Umbilical cord (tissue), 2 donors: ENCODE data around the gene ZRANB1. TPM values are rescaled to one million over a fixed set of nuclear protein-coding genes. Genes with fewer than 3 reads are reported as not detected.
"Not testable (repeated sequence)": the region's sequence is repeated elsewhere in the genome, so short reads cannot be mapped to it uniquely, and the experiment has no call there.

ENCODE experiments used
- DNase-seq: peaks from one replicate; pipeline ENCODE4 v3.0.0-alpha.2; 2015; ENCODE audit warnings: low spot score
- total RNA-seq: library from RNA; depleted of rRNA; stranded (reverse); fragments of >200 nt; gene quantifications from one replicate; pipeline ENCODE4 v1.2.3, GENCODE V29; 2014; ENCODE audit warnings: low replicate concordance; ENCODE audit not compliant: insufficient read depth

ZRANB1 gene
- total RNA-seq = 32.0 TPM

- no peak for DNase-seq
These were observed at the start of gene ZRANB1 for GRCh38 chr10:124941823-124942222. Gene ZRANB1 (plus strand): TSS chr10:124942123. CDS start chr10:124942494, 371 bp downstream.

DNA sequence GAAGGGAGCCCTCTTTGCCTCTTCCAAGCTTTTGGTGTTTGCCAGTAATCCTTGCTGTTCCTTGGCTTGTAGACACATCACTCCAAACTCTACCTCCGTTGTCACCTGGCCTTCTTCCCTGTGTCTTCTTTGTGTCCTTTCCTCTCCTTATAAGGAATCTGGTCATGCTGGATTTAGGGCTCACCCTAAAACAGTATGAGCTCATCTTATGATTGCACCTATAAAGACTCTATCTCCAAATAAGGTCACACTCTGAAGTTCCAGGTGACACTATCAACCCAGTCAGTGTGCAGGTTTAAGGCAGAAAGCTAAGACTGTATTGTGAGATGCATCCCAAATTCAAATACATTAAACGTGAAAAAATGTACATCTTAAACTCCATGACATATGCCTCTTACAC, 49.0 kb upstream of the ZRANB1 start:
- no peak for DNase-seq

DNA sequence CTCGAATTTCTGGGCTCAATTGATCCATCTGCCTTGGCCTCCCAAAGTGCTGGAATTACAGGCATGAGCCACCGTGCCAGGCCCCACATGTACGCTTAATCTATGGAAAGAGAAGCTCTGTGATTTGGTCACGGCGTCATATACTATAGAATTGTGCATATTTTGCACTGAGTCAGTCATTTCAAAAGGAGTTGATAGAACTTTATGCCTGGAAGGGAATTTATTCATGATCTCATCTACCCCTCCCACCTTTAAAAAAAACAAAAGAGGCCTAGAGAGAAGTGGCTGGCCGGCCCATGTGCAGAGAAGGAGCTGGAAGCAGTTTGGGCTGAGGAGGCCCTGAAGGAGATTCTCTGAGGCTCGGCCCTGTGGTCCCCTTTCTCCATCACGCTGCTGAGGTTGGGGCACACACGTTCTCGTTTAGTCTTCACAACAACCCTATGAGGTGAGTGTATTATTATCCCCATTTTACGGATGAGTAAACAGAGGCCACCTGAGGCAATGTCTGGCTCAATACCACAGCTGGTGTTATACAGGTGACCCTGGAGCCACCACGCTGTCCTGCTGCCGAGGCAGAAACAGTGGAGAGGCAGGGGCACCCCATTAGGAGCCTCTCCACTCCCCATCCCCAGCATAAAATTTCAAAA, 47.2 kb upstream of the ZRANB1 start:
- no peak for DNase-seq

- DNase-seq = no peak
These were observed 45.2 kb upstream of the ZRANB1 start for GRCh38 chr10:124896751-124897150.

DNA sequence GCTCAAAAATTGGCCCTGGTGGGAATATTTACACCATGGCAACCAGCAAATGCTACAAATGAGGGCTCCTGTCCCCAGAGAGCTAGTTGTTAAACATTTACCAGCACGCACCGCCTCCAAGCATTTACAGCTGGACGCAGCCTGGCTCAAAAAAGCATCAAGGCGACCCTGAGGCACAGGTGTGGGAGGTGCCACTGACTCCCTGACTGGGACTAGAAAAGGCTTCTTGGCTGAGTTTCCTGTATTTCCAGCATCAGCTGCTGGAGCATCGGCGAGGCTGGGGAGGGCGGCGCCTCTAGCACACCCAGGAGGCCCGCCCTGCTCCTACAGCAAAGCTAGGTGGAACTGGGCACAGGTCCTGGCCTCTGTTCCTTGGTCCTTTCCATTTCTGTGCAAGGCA, 43.5 kb upstream of the ZRANB1 start:
- DNase-seq = no peak

DNA sequence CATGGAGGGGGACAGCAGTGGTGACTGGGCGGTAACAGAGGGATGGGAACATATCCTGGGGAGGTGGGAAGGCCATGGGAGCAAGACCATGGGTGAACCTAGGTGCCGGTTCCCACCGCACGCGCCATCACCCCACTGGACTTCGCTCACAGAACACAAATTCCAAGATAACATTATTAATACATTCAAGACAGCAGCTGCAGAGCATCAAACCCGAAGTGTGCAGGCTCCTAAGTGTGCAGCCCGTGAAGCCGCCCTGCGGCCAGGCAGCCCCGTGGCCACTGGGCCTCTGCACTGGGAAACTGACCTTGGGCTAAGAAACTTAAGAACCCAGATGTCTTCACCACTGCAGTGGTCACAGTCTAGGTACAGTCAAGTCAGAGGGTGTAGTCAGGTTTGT, 42.8 kb upstream of the ZRANB1 start:
- no peak for DNase-seq

DNA sequence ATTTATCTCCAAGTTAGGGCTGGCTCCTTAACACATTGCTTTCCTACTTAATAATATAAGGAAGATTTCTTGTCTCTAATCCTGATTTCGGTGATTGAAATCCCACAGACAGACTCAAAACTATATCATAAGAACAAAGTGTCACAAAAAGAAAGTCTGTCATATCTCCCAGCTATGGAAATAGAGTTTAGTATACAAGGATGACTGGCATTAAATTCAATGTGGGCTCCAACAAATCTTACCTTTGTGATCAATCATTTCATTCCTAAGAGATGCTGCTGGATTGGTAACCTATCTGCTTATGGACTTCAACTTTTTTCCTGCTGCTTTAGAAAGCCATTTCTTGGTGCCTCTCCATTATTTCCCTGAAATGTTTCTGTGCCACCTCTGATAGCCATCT, 39.5 kb upstream of the ZRANB1 start:
- no peak for DNase-seq

- no peak for DNase-seq
These were observed 38.8 kb upstream of the ZRANB1 start for GRCh38 chr10:124903111-124903510.

- DNase-seq = no peak
These were observed 37.1 kb upstream of the ZRANB1 start for GRCh38 chr10:124904796-124905195.

DNA sequence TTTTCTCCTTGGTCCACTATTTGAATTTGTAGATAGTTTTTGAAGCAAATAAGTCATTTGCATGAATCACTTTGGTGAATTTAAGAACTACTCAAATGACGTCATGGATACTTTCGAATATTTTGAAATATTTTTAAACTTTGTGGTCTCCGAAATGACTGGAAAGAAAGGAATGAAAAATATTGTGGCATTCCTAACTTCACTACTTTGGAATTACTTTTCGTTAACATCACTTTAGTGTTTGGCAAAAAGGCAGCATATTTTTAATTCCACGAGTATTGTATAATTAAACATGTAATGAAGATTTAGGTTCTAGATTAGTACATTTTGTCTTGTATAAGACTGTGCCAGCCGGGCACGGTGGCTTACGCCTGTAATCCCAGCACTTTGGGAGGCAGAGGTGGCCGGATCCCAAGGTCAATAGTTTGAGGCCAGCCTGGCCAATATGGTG, 35.3 kb upstream of the ZRANB1 start:
- no peak for DNase-seq

GRCh38 chr10:124909563-124909962, 32.4 kb upstream of the ZRANB1 start:
- DNase-seq = no peak

DNA sequence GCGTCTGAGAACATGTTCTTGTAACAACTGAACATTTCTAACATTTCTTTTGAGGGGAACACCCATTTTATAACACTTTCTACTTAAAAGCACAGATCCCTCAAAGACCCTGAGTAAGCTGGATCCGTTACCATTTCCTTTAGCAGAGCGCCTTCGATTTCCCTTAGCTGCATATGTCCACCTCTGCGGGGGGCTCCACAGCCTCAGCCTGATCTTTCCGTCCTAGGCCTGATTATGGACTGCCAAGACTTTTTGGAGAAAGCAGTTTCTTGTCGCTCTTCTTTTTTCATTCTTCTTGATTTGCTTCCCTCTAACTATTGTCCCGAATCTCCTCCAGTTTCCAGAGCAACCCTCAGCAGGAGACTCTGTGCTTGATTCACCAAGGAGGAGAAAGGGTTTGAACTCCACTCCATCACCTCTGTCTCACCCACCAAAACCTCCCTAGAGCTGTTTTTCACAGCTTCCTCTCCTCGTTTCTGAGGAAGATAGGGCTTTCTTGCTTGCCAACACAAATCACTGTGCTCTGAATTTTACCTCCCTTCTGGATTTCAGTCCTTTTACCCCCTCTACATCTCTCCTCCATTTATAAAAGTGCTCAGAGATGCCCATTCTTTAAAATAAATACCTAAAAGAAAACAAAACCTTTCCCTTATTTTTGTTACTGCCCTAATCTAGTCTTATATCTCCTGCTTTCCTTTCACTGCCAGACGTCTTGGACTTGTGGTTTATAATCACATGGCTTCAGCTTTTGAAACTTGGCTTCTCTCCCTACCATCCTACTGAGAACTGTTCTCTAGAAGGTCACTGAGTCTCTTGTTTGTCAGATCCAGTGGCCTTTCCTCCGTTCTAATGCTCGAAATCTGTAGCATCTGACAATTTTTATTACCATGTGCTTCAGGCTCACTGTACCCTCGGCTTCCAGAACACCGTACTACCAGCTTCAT, 30.5 kb upstream of the ZRANB1 start:
- peak; percentile 45 for DNase-seq

- DNase-seq = no peak
These were observed 29.6 kb upstream of the ZRANB1 start for GRCh38 chr10:124912101-124912886.

- DNase-seq = no peak
These were observed 28.8 kb upstream of the ZRANB1 start for GRCh38 chr10:124913167-124913566.

GRCh38 chr10:124914398-124914797, 27.5 kb upstream of the ZRANB1 start:
- not testable (repeated sequence) for DNase-seq

DNA sequence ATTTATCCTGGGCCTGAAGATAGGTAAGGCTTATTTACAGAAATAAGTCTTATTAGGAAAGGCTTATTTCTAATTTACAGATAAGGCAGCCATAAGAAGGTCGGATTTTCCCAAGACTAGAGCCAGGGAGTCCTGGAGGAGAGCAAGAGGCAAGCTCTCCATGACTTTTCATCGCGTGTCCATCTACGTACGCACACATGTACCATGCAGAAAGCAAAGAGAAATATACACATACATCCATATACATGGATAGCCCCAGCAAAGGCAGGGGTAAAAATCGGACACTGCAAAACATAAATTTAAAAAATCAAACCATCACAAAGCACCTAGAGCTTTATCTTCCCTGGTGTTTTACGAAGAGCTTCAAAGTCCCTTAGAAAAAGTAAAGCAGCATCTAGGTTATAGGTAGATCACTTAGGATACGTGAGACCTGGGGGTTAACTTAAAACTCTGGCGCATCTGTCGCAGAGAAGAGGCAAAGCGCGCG, 25.8 kb upstream of the ZRANB1 start:
- no peak for DNase-seq

- peak; percentile 97 for DNase-seq
These were observed 25.1 kb upstream of the ZRANB1 start for GRCh38 chr10:124916585-124917427.

- DNase-seq = peak; percentile 72
These were observed 24.3 kb upstream of the ZRANB1 start for GRCh38 chr10:124917428-124918190.

DNA sequence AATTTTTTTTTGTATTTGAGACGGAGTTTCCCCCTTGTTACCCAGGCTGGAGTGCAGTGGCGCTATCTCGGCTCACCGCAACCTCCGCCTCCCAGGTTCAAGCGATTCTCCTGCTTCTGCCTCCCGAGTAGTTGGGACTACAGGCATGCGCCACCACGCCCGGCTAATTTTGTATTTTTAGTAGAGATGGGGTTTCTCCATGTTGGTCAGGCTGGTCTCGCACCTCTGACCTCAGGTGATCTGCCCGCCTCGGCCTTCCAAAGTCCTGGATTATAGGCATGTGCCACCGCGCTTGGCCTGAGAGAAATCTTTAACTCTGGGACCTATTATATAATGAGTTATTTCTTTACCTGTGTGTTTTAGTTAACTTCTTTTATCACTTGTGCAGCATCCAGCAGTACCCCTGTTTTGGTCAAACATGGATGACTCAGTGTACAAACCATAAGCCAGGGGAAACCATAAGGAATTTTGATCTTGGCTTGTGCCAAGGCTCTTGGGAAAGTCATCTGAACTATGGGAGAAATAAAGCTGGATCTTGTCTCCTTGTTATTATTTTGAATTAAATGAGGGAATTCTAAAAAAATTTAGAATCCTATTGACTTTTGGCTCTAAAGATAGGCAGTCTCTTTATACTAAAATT, 23.6 kb upstream of the ZRANB1 start:
- DNase-seq = peak; percentile 20

GRCh38 chr10:124918906-124919305, 23.0 kb upstream of the ZRANB1 start:
- DNase-seq = no peak
